ENCODE results near the gene COL4A1. TPM values are rescaled to one million over a fixed set of nuclear protein-coding genes. Genes with fewer than 3 reads are reported as not detected.

Gene COL4A1
- total RNA-seq, 1 experiment from 2014 or later, result 269 TPM

DNA sequence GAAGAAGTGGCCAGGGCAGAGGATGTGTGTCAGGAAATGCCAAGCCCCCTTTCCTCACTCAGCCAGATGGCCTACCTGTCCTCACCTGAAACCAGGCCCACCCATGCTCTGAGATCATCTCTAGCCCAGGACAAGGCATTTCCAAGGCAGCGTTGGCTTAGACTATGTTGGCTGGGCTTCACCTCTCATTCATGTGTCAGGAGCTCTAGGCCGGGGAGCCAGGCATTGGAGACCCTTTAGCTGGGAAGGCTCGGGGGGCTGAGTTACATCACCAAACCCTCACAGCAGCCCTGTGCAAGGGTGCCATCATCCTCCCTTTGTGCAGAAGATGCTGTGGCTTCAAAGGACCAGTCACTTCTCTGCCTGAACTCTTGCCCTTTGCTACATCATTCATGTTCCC, 40.1 kb upstream of the COL4A1 start:
- Histone ChIP-seq H3K27ac (peak overlapping the region; percentile 60), H3K27me3 (no peaks in the 10 kb centered on the region), H3K4me3 (no peak overlapping the region), H3K9me3 (replicated peaks) (peaks cover 5% of the 10 kb centered on the region; the same call in 1 of the 2 replicates), H3K4me1 (peaks cover 39% of the 10 kb centered on the region), H3K36me3 (peaks cover 21% of the 10 kb centered on the region; the same call in 1 of the 2 replicates)
- no peak for DNase-seq

DNA sequence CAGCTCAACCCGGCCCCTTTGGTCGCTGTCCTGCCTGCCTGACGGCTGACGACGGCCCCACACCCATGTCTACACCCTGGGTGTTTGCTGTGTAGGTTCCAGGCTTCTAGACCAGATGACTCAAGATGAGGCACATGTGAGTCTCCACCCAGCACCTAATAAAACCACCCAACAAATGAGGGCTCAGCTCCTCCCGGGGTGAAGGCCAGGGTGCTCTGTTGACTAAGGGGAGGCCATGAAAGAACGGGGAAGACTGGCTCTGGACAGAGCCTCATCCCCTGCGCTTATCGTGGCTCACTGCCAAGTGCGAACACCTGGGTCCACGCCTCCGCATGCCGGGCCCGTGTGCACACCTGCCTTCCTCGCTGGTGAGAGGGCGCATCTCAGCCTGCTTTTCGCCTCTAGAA, 39.7 kb upstream of the COL4A1 start:
- DNase-seq, result no peak
- H3K27ac ChIP-seq, result no peak overlapping the region

DNA sequence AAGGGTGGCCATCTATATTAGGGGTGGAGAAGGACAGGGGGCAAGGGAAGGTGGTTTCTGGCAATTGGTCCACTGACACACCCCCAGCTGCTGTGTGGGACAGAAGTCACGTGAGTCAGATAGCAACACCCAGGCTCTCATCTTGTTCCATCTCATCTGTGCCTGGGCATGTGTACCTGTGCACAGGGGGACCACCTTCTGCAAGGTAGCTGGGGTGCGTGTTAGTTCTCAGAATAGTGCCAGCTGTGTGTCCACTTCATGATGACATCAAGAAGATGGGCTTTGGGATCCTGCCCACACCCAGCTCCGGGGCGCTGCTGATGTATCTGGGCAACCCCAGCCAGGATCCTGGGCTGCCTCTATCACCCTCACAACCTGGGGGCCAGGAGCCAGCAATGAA, 38.7 kb upstream of the COL4A1 start:
- no peaks in the 10 kb centered on the region for H3K27me3 ChIP-seq
- H3K36me3 ChIP-seq, result peaks cover 21% of the 10 kb centered on the region; the same call in 1 of the 2 replicates
- no peak for DNase-seq
- peaks cover 5% of the 10 kb centered on the region; the same call in 1 of the 2 replicates for H3K9me3 ChIP-seq (replicated peaks)
- H3K4me3 ChIP-seq, result no peak overlapping the region
- H3K27ac ChIP-seq, result no peak overlapping the region
- peaks cover 38% of the 10 kb centered on the region for H3K4me1 ChIP-seq

More for the DNA sequence above, 39.7 kb upstream of the COL4A1 start:
- peaks cover 5% of the 10 kb centered on the region; the same call in 1 of the 2 replicates for H3K9me3 ChIP-seq (replicated peaks)
- H3K27me3 ChIP-seq, result no peaks in the 10 kb centered on the region
- H3K4me1 ChIP-seq, result peaks cover 39% of the 10 kb centered on the region
- H3K36me3 ChIP-seq, result peaks cover 21% of the 10 kb centered on the region; the same call in 1 of the 2 replicates
- no peak overlapping the region for H3K4me3 ChIP-seq

DNA sequence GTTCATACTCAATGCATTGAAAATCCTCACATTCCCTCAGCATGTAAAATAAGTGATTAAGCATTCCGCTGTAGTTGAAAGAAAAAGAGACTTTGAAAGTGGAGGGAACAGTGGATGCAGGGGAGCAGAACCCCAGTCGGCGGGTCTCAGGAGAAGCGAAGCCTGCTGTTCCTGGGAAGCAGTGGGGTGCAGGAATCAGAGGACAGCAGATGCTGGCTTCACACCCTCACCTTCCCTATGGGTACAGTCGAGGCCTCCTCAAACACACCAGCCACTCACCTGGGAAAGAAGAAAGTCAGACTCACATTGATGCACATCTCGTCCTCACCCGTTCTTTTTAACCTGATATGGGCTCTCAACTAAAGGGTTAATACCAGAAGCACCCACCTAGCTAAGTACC, 38.3 kb upstream of the COL4A1 start:
- peaks cover 21% of the 10 kb centered on the region; the same call in 1 of the 2 replicates for H3K36me3 ChIP-seq
- no peak overlapping the region for H3K27ac ChIP-seq
- peaks cover 34% of the 10 kb centered on the region for H3K4me1 ChIP-seq
- H3K4me3 ChIP-seq, result no peak overlapping the region
- H3K9me3 ChIP-seq (replicated peaks), result peaks cover 5% of the 10 kb centered on the region; the same call in 1 of the 2 replicates
- DNase-seq, result no peak
- no peaks in the 10 kb centered on the region for H3K27me3 ChIP-seq

DNA sequence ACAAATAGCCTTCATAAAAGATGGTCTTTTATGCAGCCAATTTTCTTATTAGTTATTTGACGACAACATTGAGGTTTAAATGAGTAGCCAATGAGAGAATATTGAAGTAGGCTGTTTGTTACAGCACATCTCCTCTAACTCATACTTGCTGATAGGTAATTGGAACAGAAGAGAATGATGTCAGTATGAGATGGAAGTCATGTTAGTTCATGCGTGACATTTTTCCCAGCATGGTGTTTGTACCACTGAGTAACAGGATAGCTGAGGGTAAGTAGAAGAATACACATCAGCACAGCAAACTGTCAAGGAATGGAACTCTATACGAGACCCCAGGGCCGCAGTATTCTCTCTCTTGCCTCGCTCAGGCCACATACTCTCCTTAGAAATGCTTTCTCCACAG, 37.4 kb upstream of the COL4A1 start:
- Histone ChIP-seq H3K27ac (no peak overlapping the region), H3K4me1 (peaks cover 25% of the 10 kb centered on the region), H3K36me3 (peaks cover 24% of the 10 kb centered on the region; the same call in 1 of the 2 replicates), H3K27me3 (no peaks in the 10 kb centered on the region), H3K9me3 (replicated peaks) (peaks cover 5% of the 10 kb centered on the region; the same call in 1 of the 2 replicates), H3K4me3 (no peak overlapping the region)
- no peak for DNase-seq

DNA sequence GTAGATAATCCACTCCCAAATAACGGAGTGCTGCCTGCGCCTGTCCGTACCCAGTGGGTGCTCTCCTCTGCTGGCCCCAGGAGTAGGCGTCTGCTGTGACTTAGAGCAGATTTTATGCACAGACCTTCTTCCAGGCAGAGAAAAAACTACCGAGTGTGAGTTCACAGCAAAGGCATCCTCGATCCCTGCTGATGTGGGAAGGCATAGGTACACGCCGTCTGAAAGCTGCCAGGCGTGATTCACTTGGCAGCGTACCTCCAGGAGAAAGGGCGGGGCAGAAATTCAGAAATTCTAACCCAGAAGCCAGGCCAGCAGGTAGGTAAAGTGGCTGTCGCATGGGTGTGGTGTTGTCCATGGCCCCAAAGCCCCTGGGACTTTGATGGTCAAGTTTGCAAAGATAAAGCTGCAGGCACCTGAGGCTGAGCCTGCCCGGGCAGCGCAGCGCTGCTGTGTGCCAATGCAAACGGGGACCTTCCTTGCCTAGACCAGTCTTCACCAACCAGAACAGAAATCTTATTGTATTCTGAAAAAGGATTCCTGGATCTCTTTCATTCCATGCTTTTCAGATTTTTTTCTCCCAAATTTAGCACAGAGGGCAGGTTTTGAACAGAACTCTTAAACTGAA, 36.4 kb upstream of the COL4A1 start:
- Histone ChIP-seq H3K27ac (no peak overlapping the region), H3K9me3 (replicated peaks) (peaks cover 5% of the 10 kb centered on the region; the same call in 1 of the 2 replicates), H3K27me3 (no peaks in the 10 kb centered on the region), H3K4me3 (no peak overlapping the region), H3K36me3 (peaks cover 26% of the 10 kb centered on the region; the same call in 1 of the 2 replicates), H3K4me1 (peaks cover 15% of the 10 kb centered on the region)
- DNase-seq, result no peak

DNA sequence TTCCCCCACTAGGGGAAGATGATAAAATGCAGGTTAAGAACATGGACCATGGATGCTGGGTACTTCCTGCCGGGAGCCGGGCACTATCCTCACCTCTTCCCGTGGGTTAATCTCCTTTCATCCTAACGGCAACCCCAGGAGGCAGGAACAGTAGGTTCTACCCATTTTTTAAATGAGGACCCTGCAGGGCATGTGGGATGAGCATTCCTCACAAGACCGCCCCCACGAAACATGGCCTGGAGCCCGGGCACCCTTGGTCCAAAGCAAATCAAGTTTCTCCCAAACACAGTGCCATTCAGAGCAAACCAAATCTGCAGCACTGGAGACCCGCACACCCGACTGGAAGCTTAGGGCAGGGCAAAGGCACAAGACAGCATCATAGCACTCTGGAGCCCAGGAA, 35.5 kb upstream of the COL4A1 start:
- Histone ChIP-seq H3K4me3 (no peak overlapping the region), H3K9me3 (replicated peaks) (peaks cover 5% of the 10 kb centered on the region; the same call in 1 of the 2 replicates), H3K36me3 (peaks cover 26% of the 10 kb centered on the region; the same call in 1 of the 2 replicates), H3K4me1 (peaks cover 7% of the 10 kb centered on the region; the same call in 1 of the 2 replicates), H3K27me3 (no peaks in the 10 kb centered on the region), H3K27ac (no peak overlapping the region)
- DNase-seq, result no peak

DNA sequence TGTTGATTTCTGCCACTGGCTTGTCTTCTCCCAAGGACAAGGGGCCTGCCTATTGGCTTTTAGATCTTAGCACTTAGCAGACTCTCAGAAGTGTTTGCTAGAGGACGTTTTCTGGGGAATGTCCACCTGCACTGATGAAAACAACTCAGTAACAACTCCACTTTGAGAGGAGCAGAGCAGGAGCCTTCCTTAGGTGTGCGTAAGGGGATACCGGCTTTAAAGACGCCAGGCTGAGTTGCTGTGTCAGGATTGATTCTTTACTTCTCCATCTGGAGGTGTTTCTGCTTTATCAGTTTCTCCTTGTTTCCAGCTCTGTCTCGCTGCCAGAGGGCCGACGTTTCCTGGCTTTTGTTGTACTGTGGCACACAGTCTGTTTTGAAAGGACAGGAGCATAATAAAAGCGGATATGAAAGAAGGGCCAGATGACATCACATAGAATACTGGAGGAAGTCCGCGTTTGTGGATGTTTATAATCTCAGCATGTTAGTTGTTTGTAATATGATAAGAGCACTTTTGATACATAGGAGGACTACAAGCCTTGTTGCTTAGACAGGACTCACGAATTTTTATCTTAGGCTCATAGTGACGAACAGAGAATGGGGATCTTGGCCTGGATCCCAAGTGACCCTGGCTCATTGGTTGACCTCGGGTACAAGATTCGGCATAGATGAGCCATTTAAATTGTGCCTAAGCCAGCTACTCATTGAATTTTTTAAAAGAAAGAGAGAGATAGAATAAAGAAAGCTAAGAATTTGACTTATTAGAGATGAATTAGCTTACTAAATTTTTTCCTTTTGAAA, 34.7 kb upstream of the COL4A1 start:
- DNase-seq, result no peak
- Histone ChIP-seq H3K9me3 (replicated peaks) (peaks cover 5% of the 10 kb centered on the region; the same call in 1 of the 2 replicates), H3K36me3 (peaks cover 28% of the 10 kb centered on the region; the same call in 1 of the 2 replicates), H3K4me3 (no peak overlapping the region), H3K4me1 (no peaks in the 10 kb centered on the region), H3K27me3 (no peaks in the 10 kb centered on the region), H3K27ac (no peak overlapping the region)

DNA sequence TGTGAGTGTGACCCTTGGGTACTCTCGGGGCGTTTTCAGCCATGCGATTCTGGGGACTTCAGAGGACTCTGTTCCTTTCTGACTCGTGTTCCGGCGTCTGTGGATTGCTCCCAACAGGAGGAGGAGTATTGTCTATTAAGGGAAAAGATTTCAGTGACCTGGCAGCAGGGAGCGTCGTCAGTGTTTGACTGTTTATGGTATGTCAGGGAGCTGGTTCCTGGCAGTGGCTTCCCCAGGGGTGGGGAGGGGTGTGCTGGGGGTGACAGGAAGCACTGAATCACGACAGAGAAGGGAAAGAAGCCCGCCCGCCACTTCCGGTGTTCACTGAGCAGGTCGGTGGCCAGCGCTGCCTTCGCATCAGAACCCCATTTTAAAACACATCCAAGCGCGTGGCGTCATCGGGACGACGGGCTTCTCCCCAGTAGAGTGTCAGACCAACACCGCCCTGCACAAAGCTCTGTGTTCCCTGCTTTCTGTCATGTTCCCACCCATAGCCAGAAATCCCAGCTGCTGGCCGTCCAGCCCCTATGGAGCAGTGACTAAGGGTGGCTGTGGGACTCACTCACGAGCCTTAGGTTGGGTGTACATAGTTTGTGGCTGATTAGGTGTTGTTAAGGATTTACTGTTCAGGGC, 34.0 kb upstream of the COL4A1 start:
- Histone ChIP-seq H3K4me3 (no peak overlapping the region), H3K27me3 (no peaks in the 10 kb centered on the region), H3K36me3 (peaks cover 32% of the 10 kb centered on the region; the same call in 1 of the 2 replicates), H3K9me3 (replicated peaks) (peaks cover 5% of the 10 kb centered on the region; the same call in 1 of the 2 replicates), H3K4me1 (no peaks in the 10 kb centered on the region), H3K27ac (no peak overlapping the region)
- DNase-seq, result no peak

DNA sequence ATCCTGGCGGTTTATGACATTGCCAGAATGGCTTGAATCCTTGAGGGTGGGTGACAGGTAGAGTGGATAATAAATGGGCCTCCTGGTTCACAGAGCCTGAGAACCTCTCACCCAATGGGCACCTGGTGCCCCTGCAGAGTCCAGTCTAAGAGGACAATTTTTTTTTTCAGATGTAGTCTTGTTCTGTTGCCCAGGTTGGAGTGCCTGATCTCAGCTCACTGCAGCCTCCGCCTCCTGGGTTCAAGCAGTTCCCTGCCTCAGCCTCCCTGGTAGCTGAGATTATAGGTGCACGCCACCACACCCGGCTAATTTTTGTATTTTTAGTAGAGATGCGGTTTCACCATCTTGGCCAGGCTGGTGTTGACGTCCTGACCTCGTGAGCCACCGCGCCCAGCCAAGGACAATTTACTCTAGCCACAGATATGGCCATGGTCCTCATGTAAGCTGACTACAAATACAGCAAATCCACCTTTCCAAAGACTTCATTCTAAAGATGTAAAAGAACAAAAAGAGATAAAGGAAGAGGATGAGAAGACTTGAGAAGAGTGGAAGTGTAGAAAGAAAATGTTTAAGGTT, 33.1 kb upstream of the COL4A1 start:
- Histone ChIP-seq H3K4me1 (no peaks in the 10 kb centered on the region), H3K27ac (no peak overlapping the region), H3K9me3 (replicated peaks) (peaks cover 5% of the 10 kb centered on the region; the same call in 1 of the 2 replicates), H3K4me3 (no peak overlapping the region), H3K36me3 (peaks cover 38% of the 10 kb centered on the region; the same call in 1 of the 2 replicates), H3K27me3 (no peaks in the 10 kb centered on the region)
- no peak for DNase-seq

- H3K27me3 ChIP-seq, result no peaks in the 10 kb centered on the region
- H3K4me1 ChIP-seq, result no peaks in the 10 kb centered on the region
- peaks cover 5% of the 10 kb centered on the region; the same call in 1 of the 2 replicates for H3K9me3 ChIP-seq (replicated peaks)
- no peak overlapping the region for H3K27ac ChIP-seq
- no peak for DNase-seq
- H3K4me3 ChIP-seq, result no peak overlapping the region
- peaks cover 37% of the 10 kb centered on the region for H3K36me3 ChIP-seq
Observed at GRCh38 chr13:110339263-110339662, 32.3 kb upstream of the COL4A1 start.

DNA sequence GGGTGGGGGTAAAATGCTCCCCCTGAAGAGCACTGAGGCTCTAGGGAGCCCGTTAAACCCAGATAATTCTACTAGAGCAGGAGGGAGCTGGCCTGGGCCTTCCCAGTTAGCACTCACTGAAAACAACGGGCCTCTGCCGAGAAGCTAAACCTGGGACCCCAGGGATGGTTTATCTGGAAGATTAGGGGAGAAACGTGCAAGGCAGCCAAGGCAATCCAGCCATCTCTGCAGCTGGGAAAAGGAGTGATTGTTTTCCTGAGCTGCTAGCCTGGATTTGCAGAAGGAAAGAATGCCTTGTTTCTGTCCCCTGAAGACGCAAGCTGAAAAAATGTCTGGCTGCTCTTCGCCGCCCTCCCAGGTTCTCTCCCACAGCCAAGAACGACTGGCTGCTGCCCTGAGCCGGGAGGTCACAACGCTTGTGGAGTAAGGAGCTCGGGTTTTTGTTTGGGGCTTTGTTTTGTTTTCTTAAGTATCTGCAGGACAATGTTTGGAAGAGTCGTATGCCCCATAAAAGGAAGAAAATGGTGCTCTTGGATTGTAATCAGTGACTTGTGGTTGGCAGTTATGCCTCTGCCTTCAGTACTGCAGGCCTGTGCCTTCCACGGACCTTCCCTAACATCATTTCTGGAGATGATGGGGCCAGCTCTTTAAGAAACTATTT, 31.6 kb upstream of the COL4A1 start:
- no peaks in the 10 kb centered on the region for H3K9me3 ChIP-seq (replicated peaks)
- H3K4me3 ChIP-seq, result no peak overlapping the region
- H3K27me3 ChIP-seq, result no peaks in the 10 kb centered on the region
- peaks cover 32% of the 10 kb centered on the region for H3K36me3 ChIP-seq
- DNase-seq, result no peak
- H3K4me1 ChIP-seq, result no peaks in the 10 kb centered on the region
- H3K27ac ChIP-seq, result no peak overlapping the region

- Histone ChIP-seq H3K27me3 (no peaks in the 10 kb centered on the region), H3K9me3 (replicated peaks) (no peaks in the 10 kb centered on the region), H3K27ac (no peak overlapping the region), H3K4me3 (no peak overlapping the region), H3K36me3 (peaks cover 37% of the 10 kb centered on the region), H3K4me1 (no peaks in the 10 kb centered on the region)
- DNase-seq, result no peak
Observed at GRCh38 chr13:110337247-110337646, 30.3 kb upstream of the COL4A1 start.

GRCh38 chr13:110336681-110337080, 29.7 kb upstream of the COL4A1 start:
- no peak for DNase-seq
- H3K27ac ChIP-seq, result no peak overlapping the region

More at GRCh38 chr13:110336681-110337080, 29.7 kb upstream of the COL4A1 start:
- H3K36me3 ChIP-seq, result peaks cover 42% of the 10 kb centered on the region
- H3K4me1 ChIP-seq, result no peaks in the 10 kb centered on the region; the same call in 1 of the 2 replicates
- no peak overlapping the region for H3K4me3 ChIP-seq
- no peaks in the 10 kb centered on the region for H3K9me3 ChIP-seq (replicated peaks)
- H3K27me3 ChIP-seq, result no peaks in the 10 kb centered on the region
